ENCODE data around the gene DRP2.
"Not testable (repeated sequence)": the region's sequence is repeated elsewhere in the genome, so short reads cannot be mapped to it uniquely, and the experiment has no call there.

The DRP2 gene

DNA sequence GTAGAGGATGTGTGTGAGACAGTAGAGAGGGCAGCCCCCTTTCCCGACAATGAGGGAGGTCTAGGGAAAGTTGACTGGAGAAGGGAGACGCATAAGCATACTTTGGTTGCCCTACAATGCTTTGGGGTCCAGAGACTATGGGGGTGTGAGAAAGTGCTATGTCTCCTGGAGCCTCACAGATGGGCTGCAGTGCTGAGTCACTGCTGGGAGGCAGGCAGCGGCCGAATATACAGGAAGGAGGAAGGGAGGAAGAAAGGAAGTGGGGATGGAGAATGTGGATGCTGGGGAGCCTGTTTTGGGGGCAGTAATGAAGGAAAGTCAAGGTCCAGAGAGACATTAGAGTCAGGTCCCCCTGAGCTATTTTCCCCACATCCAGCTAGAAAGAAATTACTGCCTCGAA is 12.7 kb downstream of the DRP2 start:
- no peak for DNase-seq (ENCODE audit: low read depth in 2 of 2)

DNA sequence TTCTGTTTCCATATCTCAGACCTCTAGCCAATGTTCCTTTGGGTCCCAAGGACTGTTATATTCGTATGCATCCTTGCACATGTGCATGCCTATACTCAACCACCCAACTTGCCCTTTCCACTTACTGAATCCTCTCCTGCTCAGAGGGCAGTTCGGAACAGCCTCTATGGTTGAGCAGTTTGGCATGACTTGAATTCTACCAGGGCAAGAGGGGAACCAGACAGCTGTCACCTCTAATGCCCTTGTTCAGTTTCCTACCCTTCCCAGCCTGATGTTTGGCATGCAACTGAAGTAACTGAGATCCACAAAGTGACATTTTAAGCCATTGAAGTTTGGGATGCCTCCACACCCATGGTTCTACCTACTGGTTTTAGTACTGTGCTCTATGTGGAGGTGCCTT is 17.5 kb downstream of the DRP2 start:
- DNase-seq (ENCODE audit: low read depth in 2 of 2) = no peak

DNA sequence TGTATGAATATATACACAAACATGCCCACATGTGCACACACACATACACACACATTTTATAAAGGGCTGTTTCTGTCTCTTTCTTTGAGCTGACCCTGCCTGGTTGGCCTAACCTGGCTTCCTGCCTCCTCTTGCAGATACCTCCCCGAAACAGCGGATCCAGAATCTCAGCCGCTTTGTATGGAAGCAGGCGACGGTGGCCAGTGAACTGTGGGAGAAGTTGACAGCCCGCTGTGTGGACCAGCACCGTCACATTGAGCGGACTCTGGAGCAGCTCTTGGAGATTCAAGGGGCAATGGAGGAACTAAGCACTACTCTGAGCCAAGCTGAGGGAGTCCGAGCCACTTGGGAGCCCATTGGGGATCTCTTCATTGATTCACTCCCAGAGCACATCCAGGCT is 21.9 kb downstream of the DRP2 start:
- DNase-seq (ENCODE audit: low read depth in 2 of 2) = no peak

DNA sequence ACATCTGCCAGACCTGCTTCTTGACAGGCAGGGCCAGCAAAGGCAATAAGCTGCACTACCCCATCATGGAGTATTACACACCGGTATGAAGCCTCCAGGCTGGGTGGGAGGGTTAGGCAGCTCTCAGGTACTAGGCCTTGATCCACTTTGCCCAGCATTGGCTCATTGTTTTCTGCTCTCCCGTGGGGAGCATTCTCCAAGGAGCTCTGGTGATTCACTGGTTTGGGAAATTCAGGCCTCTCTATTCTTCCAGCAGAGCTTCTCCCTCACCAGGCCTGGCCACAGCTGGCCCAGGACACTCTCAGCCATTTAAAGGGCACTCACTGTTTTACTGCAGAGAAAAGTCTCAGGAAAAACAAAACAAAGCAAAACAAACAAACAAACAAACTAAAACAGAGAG is 33.0 kb downstream of the DRP2 start:
- DNase-seq (ENCODE audit: low read depth in 2 of 2) = no peak

DNA sequence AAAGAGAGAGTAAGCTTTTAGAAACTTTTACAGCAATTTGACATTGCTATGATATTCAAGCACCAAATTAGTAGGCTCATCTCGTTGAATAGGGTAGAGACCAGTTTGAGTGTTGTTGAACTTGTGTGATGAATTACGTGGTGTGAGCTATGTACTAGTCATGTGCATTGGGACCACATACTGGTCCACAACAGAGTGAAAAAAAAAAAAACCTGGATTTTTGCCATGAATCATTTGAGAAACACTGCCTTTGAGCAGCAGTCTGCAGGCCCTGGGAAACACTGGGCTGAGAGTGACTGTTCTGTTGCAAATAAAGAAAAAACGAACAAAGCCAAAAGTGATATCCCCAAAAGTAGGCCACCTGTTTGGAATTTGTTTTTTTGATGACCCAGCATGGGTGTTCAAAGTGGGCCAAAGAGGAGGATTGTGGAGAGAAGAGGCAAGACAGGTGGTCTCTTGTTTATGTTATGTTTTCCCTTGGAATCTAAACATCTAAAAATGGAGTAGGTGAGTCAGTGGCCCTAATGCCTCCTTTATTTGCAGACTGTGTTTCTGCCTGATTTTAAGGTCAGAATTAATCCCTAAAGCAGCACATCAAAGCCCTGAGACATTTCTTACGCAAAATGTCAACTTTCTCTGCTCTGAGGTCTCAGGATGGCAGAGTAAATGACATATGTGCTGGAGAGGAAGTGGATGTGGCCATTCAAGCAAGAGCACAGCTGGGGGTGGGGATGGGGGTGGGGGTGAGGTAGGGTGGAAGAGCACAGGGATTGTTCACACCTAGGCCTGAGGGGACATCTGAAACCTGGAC is 38.1 kb downstream of the DRP2 start:
- no peak for DNase-seq (ENCODE audit: low read depth in 2 of 2)

DNA sequence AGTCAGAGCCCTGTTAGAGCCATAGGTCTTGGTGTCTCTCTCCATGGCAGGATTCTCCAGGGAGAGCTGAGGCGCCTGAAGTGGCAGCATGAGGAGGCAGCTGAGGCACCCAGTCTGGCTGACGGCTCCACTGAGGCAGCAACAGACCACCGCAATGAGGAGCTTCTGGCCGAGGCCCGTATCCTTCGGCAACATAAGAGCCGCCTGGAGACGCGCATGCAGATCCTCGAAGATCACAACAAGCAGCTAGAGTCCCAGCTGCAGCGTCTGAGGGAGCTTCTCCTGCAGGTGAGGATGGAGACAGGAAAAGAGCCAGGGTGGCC is 38.6 kb downstream of the DRP2 start:
- no peak for DNase-seq (ENCODE audit: low read depth in 2 of 2)

DNA sequence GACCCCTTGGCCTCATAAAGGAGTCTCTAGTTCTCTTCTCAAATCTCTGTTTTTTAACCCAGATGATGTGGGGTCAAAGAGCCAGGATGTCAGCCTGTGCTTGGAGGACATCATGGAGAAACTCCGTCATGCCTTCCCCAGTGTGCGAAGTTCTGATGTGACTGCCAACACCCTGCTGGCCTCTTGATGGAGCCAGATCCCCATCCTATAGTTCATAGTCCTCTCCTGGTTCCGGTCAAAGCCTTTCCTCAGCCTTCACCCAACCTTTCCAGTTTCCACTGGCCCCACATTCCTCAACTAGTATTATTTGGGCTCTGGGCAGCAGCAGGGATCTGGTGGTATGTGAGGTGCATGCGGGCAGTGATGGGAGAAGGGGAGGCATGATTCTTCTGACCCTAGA is 40.8 kb downstream of the DRP2 start:
- DNase-seq (ENCODE audit: low read depth in 2 of 2) = no peak

DNA sequence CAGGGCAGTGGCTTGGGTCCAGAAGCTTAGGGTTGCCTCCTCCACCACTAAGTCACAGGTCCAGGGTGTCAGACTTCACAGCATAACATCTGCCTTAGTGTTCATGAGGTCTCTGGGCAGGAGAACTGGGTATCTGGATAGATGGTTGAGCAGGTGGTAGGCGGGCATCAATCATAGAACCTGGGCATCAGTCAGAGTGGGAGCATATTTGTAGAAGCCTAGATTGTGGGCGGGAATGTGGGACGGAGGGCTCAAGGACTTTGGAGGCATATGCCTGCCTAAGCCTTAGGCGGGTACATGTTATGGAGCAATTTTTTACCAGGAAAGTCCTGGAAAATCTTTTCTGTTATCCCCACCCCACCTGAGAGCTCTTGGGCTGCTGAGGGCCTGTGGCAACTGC is 43.0 kb downstream of the DRP2 start:
- DNase-seq (ENCODE audit: low read depth in 2 of 2) = no peak

DNA sequence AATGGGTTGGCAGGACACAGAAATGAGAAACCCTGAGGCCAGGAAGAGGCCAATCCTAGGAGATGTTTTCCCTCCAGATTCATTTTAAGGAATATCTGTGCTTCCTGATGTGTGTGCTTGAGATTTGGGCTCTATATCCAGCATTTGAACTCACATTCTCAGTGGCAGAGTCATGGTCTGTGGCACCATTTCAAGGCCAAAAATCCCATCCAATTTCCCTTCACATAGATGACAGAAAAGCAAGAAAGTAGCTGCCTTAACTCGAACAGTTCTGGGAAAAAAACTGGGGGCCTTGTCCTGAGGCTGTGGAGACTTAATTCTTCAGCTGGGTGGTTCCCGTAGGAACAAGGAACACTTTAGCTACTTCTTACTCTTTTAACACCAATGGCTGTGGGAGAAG is 44.2 kb downstream of the DRP2 start:
- no peak for DNase-seq (ENCODE audit: low read depth in 2 of 2)

DNA sequence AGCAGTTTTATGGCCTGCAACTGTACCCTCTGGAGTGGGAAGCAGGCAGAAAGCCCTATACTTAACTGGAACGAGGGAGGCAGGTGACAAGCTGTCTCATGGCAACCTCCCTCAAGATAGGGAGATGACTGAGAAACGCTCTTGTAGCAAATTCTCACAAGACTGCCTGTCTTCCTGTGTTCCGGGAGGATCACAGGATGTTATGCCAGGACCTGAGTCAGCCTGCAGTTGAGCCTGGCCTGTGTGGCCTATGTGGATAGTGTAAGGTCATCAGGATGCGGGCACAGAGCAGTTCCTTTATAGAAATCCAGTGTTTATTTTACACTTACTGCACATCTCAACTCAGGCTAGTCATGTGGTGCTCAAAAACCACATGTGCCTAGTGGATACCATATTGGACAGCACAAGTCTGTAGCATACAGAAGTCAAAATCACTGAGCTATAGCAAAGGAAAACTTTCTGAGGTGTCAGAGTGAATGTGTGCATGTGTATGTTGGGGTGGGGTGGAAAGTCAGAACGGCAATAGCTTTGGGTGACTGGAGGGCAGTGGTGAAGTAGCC is 46.4 kb downstream of the DRP2 start:
- no peak for DNase-seq (ENCODE audit: low read depth in 2 of 2)

DNA sequence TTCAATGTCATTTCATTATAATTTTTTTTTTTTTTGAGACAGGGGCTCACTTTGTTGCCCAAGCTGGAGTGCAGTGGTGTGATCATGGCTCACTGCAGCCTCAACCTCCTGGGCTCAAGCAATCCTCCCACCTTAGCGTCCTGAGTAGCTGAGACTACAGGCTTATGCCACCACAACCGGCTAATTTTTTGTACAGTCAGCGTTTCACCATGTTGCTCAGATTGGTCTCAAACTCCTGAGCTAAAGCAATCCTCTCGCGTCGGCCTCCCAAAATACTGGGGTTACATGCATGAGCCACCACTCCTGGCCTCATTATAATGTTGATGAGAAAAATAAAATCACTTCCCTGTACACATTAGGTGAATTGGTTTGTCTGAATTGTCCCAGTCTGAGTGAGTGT is 54.6 kb downstream of the DRP2 start:
- DNase-seq (ENCODE audit: low read depth in 2 of 2) = no peak

DNA sequence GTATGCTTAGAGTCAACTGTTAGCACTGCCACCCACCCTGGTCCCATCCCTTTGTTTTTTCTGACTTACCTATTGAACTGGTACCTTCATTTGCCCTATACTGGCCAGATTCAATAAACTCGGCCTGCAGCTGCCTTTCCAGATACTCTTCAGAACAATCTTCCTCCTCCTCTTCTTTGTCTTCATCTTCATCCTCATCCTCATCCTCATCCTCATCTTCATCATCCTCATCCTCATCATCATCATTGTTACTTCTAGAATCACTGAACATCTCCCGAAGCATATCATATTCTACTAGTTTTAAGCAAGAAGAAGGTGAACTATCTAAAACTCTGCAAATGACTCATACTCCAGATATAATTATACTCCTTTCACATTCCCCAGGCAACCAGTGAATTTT is 56.7 kb downstream of the DRP2 start:
- no peak for DNase-seq (ENCODE audit: low read depth in 2 of 2)

DNA sequence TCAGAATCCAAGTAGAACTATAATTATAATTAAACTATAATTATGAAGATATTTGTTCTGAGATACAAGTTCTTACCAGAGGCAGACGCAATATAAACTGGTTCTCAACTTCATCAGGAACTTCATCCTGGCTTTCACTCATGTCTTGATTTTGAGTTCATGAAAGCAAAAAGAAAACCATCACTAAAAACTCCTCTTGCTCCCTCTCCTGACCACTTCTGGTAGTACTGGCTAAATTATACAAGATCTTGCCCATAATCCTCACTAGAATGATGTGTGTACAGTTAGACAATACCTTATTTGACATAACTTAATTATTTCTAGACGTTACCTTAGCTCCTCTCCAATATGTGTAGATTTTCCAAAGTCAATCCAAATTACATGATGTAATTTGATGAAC is 67.8 kb downstream of the DRP2 start:
- no peak for DNase-seq (ENCODE audit: low read depth in 2 of 2)

DNA sequence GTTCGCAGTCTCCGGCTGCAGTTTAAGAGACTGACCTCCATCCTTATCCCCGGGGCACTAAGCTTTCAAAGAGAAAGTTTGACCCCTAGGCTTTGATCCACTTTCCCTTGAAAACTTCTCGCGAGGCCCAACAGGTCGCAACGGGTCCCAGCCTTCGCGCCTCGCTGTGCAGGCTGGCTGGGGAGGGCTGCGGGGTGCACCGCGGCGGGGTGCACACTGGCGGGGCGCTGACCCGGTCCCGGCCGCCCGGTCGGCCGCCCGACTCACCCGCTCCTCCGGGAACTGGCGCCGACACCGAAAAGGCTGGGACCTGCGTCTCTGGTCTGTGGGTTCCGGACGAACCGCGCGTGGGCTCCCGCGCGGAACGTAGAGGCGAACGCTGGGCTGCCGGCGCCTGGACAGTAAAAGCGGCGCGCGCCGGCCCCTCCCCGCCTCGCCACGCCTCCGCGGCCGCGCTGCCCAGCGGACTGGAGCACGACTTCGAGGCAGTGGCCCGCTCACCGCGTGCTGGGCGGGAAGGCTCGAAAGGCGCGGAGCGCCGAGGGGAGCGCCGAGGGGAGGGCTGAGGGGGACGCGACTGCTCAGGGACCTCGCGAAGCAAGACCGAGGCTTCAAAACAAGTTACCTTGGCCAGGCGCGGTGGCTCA is 71.5 kb downstream of the DRP2 start, which contains the start of gene TAF7L:
Gene TAF7L, minus strand, starts transcription at position 378 of the 647 bp plus-strand sequence. CDS start 3,791 bp downstream, outside the sequence.
- no peak for DNase-seq (ENCODE audit: low read depth in 2 of 2)

DNA sequence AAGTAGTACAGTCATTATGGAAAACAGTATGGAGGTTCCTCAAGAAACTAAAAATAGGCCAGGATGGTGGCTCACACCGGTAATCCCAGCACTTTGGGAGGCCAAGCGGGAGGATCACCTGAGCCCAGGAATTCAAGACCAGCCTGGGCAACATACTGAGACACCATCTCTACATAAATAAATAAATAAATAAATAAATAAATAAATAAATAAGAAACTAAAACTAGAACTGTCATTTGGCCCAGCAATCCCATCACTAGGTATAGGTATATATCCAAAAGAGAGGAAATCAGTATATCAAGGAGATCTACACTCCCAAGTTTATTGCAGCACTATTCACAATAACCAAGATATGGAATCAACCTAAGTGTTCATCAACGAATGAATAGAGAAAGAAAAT is 76.0 kb downstream of the DRP2 start:
- DNase-seq (ENCODE audit: low read depth in 2 of 2) = not testable (repeated sequence)

DNA sequence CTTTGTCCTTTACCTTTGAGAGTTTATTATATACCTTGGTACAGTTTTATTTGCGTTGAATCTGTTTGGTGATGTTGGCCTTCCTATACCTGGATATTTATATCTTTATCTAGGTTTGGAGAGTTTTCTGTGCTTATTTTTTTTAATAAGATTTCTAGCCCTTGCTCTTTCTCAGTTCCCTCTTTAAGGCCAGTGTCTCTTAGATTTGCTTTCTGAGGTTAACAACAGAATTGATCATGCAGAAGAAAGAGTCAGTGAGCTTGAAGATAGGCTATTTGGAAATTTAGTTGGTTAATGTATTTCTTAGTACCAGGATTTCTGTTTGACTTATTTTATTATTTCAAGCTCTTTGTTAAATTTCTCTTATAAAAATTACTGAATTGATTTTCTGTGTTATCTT is 84.2 kb downstream of the DRP2 start:
- DNase-seq (ENCODE audit: low read depth in 2 of 2) = no peak
